Lung (tissue), 12 donors: ENCODE measurements around the gene SEPTIN2. TPM values are rescaled to one million over a fixed set of nuclear protein-coding genes. Genes with fewer than 3 reads are reported as not detected.

ENCODE experiments used
- ATAC-seq: fragments of 200-7000 bp; cut with Tn5 transposase; one replicate; pipeline ENCODE4 v1.9.1; 2020; ENCODE audit warnings: moderate number of reproducible peaks; ENCODE audit not compliant: insufficient read depth, low FRiP score
- DNase-seq, 3 donors: peaks; one replicate each; pipeline ENCODE4 v3.0.0-alpha.2; 2013 to 2017
- H3K27ac ChIP-seq, 2 donors: one replicate each; pipeline ENCODE4 v1.5.1; 2013; ENCODE audit warnings: mild to moderate bottlenecking in 2 of 2, moderate library complexity in 2 of 2, control low read depth in 1 of 2, inconsistent platforms in 1 of 2, low read depth in 1 of 2, low read length in 1 of 2
- H3K27me3 ChIP-seq, 3 donors: one replicate each; pipeline ENCODE4 v1.5.1; 2013; ENCODE audit warnings: low read length in 2 of 3; ENCODE audit not compliant: control insufficient read depth in 3 of 3, insufficient read depth in 3 of 3
- H3K36me3 ChIP-seq, 4 donors: one replicate each; pipeline ENCODE4 v1.5.1; 2013; ENCODE audit warnings: low read length in 4 of 4, mild to moderate bottlenecking in 1 of 4, moderate library complexity in 1 of 4; ENCODE audit not compliant: control insufficient read depth in 4 of 4, insufficient read depth in 4 of 4
- H3K4me1 ChIP-seq, 5 donors: one replicate each; pipeline ENCODE4 v1.5.1; 2013; ENCODE audit warnings: low read length in 5 of 5, mild to moderate bottlenecking in 2 of 5, moderate library complexity in 1 of 5; ENCODE audit not compliant: control insufficient read depth in 5 of 5, insufficient read depth in 5 of 5
- H3K4me3 ChIP-seq: one replicate; pipeline ENCODE4 v1.5.1; 2013; ENCODE audit warnings: mild to moderate bottlenecking, control low read depth, moderate library complexity
- H3K9ac ChIP-seq, 2 donors: one replicate each; pipeline ENCODE4 v1.5.1; 2013; ENCODE audit warnings: low read length in 2 of 2, control low read depth in 1 of 2; ENCODE audit not compliant: insufficient read depth in 1 of 2
- H3K9me3 ChIP-seq, 4 donors: one replicate each; pipeline ENCODE4 v1.5.1; 2013; ENCODE audit warnings: low read length in 3 of 4, mild to moderate bottlenecking in 1 of 4, moderate library complexity in 1 of 4; ENCODE audit not compliant: control insufficient read depth in 4 of 4, insufficient read depth in 3 of 4
- CTCF ChIP-seq: IDR thresholded peaks from 2 replicates; pipeline ENCODE4 v1.5.1; 2012; ENCODE audit warnings: mild to moderate bottlenecking; ENCODE audit errors: control extremely low read depth, extremely low read depth
- WGBS, 2 donors: extraction: QIAGEN DNeasy Blood & Tissue Kit; methylation state at CpG; one replicate each; pipeline ENCODE4 v1.1.7; 2013; 5-methylcytosine and 5-hydroxymethylcytosine counted together
- polyA plus RNA-seq, 2 donors: library from polyadenylated mRNA; stranded (reverse); fragments of 200-250 nt; gene quantifications; one replicate each; pipeline ENCODE4 v1.2.1, GENCODE V29; 2013
- total RNA-seq, 2 donors: library from RNA; depleted of rRNA in 1 of 2; stranded (reverse); fragments of >200 nt in 1 of 2; gene quantifications; one replicate each; pipeline ENCODE4 v1.2.1, GENCODE V29; 2014 to 2021
- donor health status: control.
- donor health status: control.
- donor health status: Bipolar disorder and iron deficiency.
- donor health status: healthy.
- donor health status: DM: yes; HTN: yes; CAD: no.

SEPTIN2 gene
- total and polyA plus RNA-seq, 4 donors: 114 to 755 (median 257) TPM

- H3K27ac ChIP-seq: no peak overlapping the region
- no peak overlapping the region for H3K9ac ChIP-seq
- no peaks in the 10 kb centered on the region for H3K36me3 ChIP-seq
- TF ChIP-seq CTCF: no peak
- H3K9me3 ChIP-seq: no peaks in the 10 kb centered on the region
- H3K4me3 ChIP-seq: no peak overlapping the region
- WGBS, 2 donors: 91 to 94% methylated on average over 5 of the region's 5 CpGs
- peaks cover 0 to 16% (median 9%) of the 10 kb centered on the region in 5 donors for H3K4me1 ChIP-seq
- no peak for ATAC-seq
- DNase-seq: no peak
- H3K27me3 ChIP-seq: no peaks in the 10 kb centered on the region
Observed at GRCh38 chr2:241304039-241304670, 11.6 kb upstream of the SEPTIN2 start.

GRCh38 chr2:241307055-241307454, 8.7 kb upstream of the SEPTIN2 start:
- no peak overlapping the region for H3K9ac ChIP-seq
- no peak for ATAC-seq
- H3K4me1 ChIP-seq: peaks cover 0 to 16% (median 5%) of the 10 kb centered on the region in 5 donors
- no peak for TF ChIP-seq CTCF
- DNase-seq: no peak
- H3K27me3 ChIP-seq: no peaks in the 10 kb centered on the region
- no peak overlapping the region for H3K4me3 ChIP-seq
- 69 to 91% methylated on average over 6 of the region's 6 CpGs for WGBS, 2 donors
- no peak overlapping the region for H3K27ac ChIP-seq
- no peaks in the 10 kb centered on the region for H3K9me3 ChIP-seq
- H3K36me3 ChIP-seq: no peaks in the 10 kb centered on the region

- Histone ChIP-seq H3K9ac (no peak overlapping the region), H3K36me3 (no peaks in the 10 kb centered on the region), H3K27me3 (no peaks in the 10 kb centered on the region), H3K27ac (no peak overlapping the region), H3K4me1 (peaks cover 0 to 16% (median 0%) of the 10 kb centered on the region in 5 donors), H3K4me3 (no peak overlapping the region), H3K9me3 (no peaks in the 10 kb centered on the region)
- DNase-seq (no peak), ATAC-seq (no peak)
- WGBS, 2 donors: 87 to 88% methylated on average over 5 of the region's 5 CpGs
- no peak for TF ChIP-seq CTCF
Observed at GRCh38 chr2:241308267-241308666, 7.5 kb upstream of the SEPTIN2 start.
